NOMO-1 treated with DMSO at 0.1 percent for 48 hours (cell line): ENCODE results near the gene PITX3.
"Not testable (repeated sequence)": the region's sequence is repeated elsewhere in the genome, so short reads cannot be mapped to it uniquely, and the experiment has no call there.

Source experiments
- DNase-seq: peaks from one replicate; lab custom pipeline; 2025; ENCODE audit not compliant: unreplicated experiment; lab: John Stamatoyannopoulos, UW

Gene PITX3

DNA sequence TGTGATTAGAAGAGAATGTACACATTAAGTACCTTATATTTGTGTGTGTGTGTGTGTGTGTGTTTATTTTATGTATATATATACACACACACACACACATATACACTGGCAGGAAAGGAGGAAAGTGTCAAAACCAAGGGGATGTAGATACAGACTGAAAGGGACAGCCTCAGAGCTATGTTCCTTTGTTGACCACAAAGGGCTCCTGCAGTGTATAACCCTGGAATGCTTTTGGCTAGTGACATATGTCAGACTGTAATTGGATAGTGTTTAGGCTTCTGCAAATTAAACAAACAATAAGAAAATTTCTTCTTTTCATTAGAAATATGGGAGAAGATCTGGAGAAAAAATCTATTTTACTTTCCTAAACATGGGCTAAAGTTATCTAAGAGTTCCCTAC is 19.9 kb upstream of the PITX3 start:
- DNase-seq, result no peak

DNA sequence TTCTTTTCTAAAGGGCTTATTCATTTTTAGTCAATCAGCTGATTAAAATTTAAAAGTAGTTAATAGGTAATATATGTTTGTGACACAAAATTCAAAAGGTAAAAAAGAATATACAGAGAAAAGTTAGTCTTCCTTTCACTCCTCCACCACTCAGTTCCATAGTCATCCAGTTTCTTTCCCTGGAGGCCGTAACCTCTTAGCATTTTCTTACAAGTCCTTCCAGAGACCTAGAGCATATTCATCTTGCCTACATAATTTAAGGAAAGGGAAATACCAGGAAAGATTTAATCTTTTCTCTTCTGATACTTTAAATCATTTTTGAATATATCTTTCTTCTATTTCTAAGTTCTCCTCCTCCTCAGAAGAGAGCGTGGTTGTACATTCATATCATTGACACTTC is 14.1 kb upstream of the PITX3 start:
- no peak for DNase-seq

GRCh38 chr10:102254426-102254825 is 13.1 kb upstream of the PITX3 start:
- no peak for DNase-seq

GRCh38 chr10:102252508-102252907 is 11.2 kb upstream of the PITX3 start:
- not testable (repeated sequence) for DNase-seq

DNA sequence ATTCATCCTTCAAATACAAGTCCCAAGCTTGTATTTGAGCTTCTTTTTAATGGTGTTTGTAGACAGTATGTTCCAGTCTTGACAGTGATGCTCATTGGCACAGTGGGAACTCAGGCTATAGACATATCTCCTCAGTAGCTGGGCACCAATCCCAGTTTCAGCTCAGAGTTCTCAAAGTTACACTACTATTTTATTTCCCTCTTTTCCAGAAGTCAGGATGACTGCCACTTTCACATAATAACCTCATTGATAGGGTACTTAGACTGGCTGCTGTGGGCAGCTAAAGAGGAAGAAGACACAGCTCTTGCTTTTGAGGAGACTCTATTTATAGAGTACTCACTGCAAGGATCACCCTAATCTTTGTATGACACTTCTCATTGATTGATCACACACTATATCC is 6.4 kb upstream of the PITX3 start:
- DNase-seq, result peak; percentile 33

GRCh38 chr10:102246261-102246660 is 4.9 kb upstream of the PITX3 start:
- DNase-seq, result peak; percentile 8

DNA sequence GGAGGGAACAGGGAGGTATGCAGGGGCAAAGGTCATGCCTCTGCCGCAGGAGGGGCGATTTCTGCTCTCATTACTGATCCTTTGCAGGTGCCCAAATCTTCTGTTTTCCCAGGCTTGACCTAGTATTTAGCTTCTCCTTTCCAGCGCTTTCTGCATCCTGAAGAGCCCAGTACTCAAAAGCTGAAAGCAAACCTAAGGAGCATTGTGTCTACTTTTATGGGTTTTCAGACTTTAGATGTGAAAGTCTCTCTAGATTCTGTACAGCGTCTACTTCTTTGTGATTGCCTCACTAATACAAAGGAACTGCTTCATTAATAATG is 4.6 kb upstream of the PITX3 start:
- no peak for DNase-seq

DNA sequence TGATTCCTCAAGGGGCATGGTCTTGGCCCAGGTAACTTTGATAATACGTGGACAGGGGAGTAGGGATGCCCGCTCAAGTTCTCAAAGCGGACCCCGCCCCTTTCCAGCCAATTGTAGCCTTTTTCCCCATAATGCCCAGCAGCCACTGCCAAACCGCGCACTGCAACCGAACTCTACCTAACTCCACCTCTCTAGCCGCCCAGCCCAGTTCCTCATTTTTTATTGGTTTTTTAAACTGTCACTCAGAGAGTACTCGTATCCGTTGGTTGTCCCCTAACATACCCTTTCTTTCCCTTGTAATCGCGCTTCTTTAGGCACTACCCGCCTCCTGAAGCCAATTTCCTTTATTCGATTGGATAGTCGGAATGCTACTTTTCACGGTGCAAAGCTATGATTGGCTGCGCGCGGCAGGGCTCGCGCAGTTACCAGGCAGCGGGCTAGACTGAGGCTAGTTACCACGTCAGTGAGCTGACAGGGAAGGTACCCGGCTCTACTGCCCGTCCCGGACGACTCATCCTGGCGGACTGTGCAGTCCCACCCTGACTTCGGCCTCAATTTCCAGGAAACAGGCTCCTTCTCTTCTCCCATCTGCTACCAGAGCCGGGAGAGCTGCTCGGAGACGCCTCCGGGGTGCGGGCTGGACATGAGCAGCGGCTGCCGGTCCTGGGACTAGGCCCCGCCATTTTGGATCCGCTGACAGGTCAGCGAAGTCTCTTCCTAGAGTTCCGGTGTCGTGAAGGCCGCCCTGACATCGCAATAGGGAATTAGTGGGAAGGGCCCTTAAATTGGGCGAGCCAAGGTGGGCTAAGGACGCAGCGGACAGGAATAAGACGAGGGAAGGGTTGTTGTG is 4.0 kb upstream of the PITX3 start, which contains the start of gene GBF1:
GBF1 (plus strand) TSS at position 451 of the 850 bp plus-strand sequence. CDS start 13,407 bp downstream, outside the sequence.
- DNase-seq, result peak; percentile 100

DNA sequence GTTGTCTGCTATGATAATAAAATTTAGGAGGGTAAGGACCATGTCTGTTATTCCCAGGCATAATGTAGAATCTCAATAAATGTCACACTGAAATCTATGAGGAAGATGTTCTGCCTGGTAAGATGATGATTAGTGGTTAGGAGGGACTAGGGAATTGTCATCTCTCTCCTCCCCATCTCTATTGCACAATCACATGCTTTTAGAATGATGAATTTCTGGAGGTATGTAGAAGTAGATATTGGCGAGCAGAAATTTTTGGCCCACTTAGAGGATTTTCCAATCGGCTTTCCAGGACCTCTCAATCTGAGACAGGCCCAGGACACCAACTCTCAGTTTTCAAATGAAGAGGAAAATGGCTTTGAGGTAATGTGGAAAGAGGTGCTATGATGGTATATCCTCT is 2.0 kb upstream of the PITX3 start:
- DNase-seq, result no peak

DNA sequence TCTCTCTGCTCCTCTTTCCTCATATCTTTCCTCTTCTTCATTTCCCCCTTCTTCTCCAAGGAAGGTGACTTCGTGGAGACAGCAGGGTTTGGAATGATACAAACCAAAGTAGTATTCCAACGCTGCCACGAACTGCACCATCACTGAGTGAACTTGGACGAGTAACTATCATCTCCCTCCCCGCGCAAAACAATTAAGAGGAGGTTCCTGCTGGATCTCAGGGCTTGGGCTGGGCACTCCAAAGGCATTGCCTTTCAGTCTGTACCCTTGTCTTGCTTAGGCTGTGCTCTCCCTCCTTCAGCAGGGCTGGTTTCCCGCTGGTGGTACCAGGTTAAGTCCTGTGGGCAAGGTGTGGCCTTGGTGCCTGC is 790 bp upstream of the PITX3 start:
- DNase-seq, result no peak

GRCh38 chr10:102241032-102241443 is 274 bp downstream of the PITX3 start:
- DNase-seq, result no peak

DNA sequence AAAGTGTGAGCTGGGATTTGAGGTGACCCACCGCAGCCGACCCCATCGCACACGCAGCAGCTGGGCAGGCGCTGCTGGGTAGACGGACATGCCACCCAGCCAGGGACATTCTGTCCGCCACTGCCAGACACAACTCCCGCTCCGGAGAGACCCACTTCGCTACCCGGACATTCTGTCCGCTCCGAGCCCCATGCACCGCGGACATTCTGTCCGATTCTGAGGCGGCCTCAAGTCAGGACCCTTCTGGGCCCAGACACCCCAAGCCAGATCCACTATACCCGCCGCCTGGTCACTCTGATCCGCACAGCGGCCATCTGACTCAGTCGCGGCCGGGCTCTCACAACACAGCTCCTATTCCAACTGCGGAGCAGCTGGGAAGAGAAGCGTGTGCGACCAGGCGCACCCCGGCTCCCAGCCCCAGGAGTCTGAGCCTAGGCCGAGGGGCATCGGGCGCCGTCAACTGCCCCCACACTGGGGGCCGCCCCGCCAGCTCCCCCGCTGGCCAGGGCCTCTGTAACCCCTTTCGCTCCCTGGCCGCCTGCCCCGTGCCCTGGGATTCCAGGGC is 763 bp downstream of the PITX3 start:
- no peak for DNase-seq

DNA sequence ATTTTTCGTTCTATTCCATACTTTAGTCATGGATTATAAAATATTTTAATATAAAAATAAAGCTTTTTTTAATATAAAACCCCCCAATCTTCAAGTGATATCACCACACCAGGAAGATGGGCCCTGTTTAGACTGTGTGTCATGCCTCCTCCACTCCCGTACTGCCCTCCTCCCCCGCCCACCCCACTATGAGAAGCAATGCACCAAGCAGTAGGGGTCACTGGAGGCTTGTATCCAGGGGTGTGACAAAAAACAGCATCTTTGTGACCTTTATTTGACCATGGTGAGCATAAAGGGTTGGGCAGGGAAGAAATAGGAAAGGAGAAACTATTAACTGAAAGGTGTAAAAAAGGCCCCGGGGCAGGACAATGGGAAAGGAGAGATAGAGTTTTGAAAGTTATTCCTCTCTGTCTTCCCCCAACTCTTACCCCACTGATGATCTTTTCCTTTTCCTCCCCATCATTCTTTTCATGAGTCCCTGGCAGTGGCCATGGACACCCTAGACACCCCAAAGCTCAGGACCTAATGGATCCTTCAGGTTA is 3.5 kb downstream of the PITX3 start:
- no peak for DNase-seq

- DNase-seq, result no peak
These were observed 5.3 kb downstream of the PITX3 start for GRCh38 chr10:102236006-102236405.

DNA sequence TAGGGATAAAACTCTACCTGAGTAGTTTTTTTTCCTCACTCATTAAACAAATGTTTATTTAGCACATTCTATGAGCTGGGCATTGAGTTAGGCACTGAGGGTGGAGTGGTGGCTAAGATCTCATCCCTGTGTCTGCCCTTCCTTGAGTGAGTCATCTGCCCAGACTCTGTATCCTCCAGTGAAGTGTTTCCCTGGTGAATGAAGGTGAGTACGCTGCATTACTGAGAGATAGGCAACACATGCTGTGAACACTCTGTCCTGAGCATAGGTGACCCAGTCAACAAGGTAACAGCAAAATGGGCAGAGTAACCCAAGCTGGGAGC is 5.8 kb downstream of the PITX3 start:
- DNase-seq, result no peak

- DNase-seq, result no peak
These were observed 6.3 kb downstream of the PITX3 start for GRCh38 chr10:102234888-102235597.

DNA sequence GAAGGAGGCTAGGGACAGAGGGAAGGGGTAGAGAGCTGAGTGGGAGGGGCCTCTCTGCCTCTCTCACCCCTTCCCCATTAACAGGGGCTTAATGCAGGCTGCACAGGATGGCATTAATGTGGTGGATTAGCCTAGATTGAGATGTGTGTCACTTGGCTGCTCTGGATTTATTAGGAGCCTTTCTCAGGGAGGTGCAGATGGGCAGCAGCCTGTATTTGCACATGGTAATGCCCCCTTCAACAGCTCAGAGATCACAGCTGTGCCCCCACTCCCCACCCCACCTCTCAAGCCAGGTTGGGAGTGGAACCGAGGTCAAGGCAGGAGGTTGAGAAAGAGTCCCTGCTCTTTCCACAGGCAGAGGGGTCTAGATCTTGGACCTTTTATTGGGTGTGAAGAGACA is 7.3 kb downstream of the PITX3 start:
- no peak for DNase-seq

DNA sequence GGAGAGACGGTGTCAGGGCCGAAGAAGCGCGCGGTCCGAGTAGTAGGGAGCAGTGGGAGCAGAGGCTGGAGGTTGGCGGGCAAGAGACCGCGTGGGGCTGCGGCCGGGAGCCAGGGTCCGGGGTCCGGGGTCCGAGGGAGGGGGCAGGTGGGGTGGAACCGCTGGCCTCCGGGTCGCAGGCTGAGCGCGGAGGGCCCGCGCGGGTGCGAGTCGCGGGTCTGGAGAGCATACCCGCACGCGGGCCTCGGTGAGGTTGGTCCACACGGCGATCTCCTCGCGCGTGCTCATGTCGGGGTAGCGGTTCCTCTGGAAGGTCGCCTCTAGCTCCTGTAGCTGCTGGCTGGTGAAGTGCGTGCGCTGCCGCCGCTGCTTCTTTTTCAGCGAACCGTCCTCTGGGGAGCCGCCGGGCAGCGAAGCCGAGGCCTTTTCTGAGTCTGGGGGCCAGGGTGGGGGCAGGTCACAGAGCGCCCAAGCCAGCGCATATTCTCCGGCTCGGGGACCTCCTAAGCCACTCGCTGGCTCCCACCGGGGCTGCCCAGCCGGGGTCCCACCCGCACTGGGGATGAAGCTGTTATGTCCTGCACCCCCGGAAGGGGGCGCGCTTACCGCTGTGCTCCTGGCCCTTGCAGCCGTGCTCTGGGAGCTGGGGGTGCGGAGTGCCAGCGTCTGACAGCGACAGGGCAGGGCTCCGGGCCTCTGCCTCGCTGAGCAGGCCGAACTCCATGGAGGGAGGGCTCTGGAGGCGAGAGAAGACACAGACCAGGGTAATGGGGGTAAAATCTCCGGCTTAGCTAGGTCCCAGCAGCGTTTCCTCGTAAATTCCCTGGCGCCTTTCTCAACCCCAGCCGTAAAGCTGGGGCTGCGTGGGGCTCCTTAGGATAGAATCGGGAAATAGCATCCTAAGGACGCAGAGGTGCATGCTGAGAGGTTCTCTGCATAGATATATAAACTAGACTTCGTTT is 9.7 kb downstream of the PITX3 start:
- peak; percentile 18 for DNase-seq

DNA sequence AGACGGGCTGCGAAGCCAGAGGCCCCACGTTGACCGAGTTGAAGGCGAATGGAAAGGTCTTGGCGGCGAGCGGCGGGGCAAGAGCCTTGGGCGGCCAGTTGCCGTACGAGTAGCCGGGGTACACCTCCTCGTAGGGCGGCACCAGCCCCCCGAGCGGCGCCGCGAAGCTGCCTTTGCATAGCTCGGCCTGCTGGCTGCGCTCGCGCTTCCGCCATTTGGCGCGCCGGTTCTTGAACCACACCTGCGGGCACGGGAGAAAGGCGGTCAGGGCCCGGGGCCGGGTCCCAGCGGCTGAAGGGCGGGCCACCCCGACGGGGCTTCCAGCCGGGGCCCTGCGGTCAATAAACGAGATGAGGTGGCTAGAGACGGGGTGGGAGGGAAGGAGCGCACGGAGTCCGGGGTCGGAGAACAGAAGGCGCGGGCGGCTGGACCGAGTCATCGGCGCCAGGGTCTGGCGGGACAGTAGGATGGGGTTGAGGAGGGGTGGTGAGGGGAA is 10.4 kb downstream of the PITX3 start:
- no peak for DNase-seq

GRCh38 chr10:102230264-102230860 is 10.9 kb downstream of the PITX3 start:
- DNase-seq, result no peak
